CD4-positive, alpha-beta T cell treated with Interleukin-4 for 4 hours (primary cell): ENCODE results near the gene UNC13B.
"Not testable (repeated sequence)": the region's sequence is repeated elsewhere in the genome, so short reads cannot be mapped to it uniquely, and the experiment has no call there.

ENCODE experiments used
- DNase-seq: peaks from one replicate; pipeline ENCODE4 v3.0.0-alpha.2; 2020

The UNC13B gene

GRCh38 chr9:35229066-35229778 lies 67.4 kb downstream of the UNC13B start:
- DNase-seq, result no peak

GRCh38 chr9:35229779-35230143 lies 68.0 kb downstream of the UNC13B start:
- no peak for DNase-seq

GRCh38 chr9:35232867-35233544 lies 71.2 kb downstream of the UNC13B start:
- no peak for DNase-seq

- DNase-seq, result no peak
Observed at GRCh38 chr9:35236692-35237091, 74.9 kb downstream of the UNC13B start.

- no peak for DNase-seq
Observed at GRCh38 chr9:35237311-35237710, 75.5 kb downstream of the UNC13B start.

GRCh38 chr9:35245945-35246344 lies 84.1 kb downstream of the UNC13B start:
- DNase-seq, result not testable (repeated sequence)

GRCh38 chr9:35253075-35253474 lies 91.3 kb downstream of the UNC13B start:
- no peak for DNase-seq

- no peak for DNase-seq
Observed at GRCh38 chr9:35254237-35254636, 92.4 kb downstream of the UNC13B start.

GRCh38 chr9:35254984-35255857 lies 93.4 kb downstream of the UNC13B start:
- DNase-seq, result no peak

GRCh38 chr9:35257986-35258659 lies 96.3 kb downstream of the UNC13B start:
- no peak for DNase-seq

GRCh38 chr9:35258660-35259474 lies 97.1 kb downstream of the UNC13B start:
- peak; percentile 28 for DNase-seq

- no peak for DNase-seq
Observed at GRCh38 chr9:35260186-35260585, 98.4 kb downstream of the UNC13B start.

GRCh38 chr9:35262064-35262463 lies 100.3 kb downstream of the UNC13B start:
- no peak for DNase-seq

GRCh38 chr9:35267710-35268109 lies 105.9 kb downstream of the UNC13B start:
- DNase-seq, result no peak

GRCh38 chr9:35269919-35270318 lies 108.1 kb downstream of the UNC13B start:
- no peak for DNase-seq

GRCh38 chr9:35271637-35272036 lies 109.8 kb downstream of the UNC13B start:
- DNase-seq, result no peak

GRCh38 chr9:35272989-35273388 lies 111.2 kb downstream of the UNC13B start:
- DNase-seq, result no peak

- DNase-seq, result no peak
Observed at GRCh38 chr9:35273591-35273990, 111.8 kb downstream of the UNC13B start.

GRCh38 chr9:35274993-35275392 lies 113.2 kb downstream of the UNC13B start:
- no peak for DNase-seq

- no peak for DNase-seq
Observed at GRCh38 chr9:35277171-35277520, 115.3 kb downstream of the UNC13B start.

- DNase-seq, result no peak
Observed at GRCh38 chr9:35277628-35278359, 116.0 kb downstream of the UNC13B start.

GRCh38 chr9:35279946-35280345 lies 118.1 kb downstream of the UNC13B start:
- no peak for DNase-seq
